Astrocyte (in vitro differentiated cells and primary cell): ENCODE data around the gene PROM1.

ENCODE experiments used
- EZH2 ChIP-seq: IDR thresholded peaks from 2 replicates; pipeline ENCODE4 v1.6.1; 2012; ENCODE audit warnings: mild to moderate bottlenecking, low read length, inconsistent platforms; ENCODE audit not compliant: insufficient read depth
- TF ChIP-seq, protein P1 (sequence below): IDR thresholded peaks from 2 replicates; pipeline ENCODE4 v1.5.1; 2011; ENCODE audit warnings: low read depth, mild to moderate bottlenecking, inconsistent platforms, low read length, moderate library complexity; ENCODE audit not compliant: insufficient read depth

DNA sequence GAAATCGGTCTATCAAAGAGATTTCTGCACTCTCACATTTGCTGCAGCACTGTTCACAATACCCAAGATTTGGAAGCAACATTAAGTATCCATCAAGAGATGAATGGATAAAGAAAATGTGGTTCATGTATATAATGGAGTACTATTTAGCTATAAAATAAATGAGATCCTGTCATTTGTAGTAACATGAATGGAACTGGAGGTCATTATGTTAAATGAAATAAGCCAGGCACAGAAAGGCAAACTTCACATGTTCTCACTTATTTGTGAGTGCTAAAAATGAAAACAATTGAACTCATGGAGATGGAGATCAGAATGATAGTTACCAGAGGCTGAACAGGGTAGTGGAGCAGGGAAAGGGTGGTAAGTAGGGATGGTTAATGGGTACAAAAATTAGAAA lies 17.0 kb upstream of the PROM1 start:
- TF ChIP-seq, protein P1, sequence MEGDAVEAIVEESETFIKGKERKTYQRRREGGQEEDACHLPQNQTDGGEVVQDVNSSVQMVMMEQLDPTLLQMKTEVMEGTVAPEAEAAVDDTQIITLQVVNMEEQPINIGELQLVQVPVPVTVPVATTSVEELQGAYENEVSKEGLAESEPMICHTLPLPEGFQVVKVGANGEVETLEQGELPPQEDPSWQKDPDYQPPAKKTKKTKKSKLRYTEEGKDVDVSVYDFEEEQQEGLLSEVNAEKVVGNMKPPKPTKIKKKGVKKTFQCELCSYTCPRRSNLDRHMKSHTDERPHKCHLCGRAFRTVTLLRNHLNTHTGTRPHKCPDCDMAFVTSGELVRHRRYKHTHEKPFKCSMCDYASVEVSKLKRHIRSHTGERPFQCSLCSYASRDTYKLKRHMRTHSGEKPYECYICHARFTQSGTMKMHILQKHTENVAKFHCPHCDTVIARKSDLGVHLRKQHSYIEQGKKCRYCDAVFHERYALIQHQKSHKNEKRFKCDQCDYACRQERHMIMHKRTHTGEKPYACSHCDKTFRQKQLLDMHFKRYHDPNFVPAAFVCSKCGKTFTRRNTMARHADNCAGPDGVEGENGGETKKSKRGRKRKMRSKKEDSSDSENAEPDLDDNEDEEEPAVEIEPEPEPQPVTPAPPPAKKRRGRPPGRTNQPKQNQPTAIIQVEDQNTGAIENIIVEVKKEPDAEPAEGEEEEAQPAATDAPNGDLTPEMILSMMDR = no peak
- TF ChIP-seq EZH2 = no peak
